ENCODE data around the gene TRAK1.
A peak's percentile ranks its signal among the peaks of the same experiment; 100 is the strongest.

TRAK1 gene, protein sequence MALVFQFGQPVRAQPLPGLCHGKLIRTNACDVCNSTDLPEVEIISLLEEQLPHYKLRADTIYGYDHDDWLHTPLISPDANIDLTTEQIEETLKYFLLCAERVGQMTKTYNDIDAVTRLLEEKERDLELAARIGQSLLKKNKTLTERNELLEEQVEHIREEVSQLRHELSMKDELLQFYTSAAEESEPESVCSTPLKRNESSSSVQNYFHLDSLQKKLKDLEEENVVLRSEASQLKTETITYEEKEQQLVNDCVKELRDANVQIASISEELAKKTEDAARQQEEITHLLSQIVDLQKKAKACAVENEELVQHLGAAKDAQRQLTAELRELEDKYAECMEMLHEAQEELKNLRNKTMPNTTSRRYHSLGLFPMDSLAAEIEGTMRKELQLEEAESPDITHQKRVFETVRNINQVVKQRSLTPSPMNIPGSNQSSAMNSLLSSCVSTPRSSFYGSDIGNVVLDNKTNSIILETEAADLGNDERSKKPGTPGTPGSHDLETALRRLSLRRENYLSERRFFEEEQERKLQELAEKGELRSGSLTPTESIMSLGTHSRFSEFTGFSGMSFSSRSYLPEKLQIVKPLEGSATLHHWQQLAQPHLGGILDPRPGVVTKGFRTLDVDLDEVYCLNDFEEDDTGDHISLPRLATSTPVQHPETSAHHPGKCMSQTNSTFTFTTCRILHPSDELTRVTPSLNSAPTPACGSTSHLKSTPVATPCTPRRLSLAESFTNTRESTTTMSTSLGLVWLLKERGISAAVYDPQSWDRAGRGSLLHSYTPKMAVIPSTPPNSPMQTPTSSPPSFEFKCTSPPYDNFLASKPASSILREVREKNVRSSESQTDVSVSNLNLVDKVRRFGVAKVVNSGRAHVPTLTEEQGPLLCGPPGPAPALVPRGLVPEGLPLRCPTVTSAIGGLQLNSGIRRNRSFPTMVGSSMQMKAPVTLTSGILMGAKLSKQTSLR

DNA sequence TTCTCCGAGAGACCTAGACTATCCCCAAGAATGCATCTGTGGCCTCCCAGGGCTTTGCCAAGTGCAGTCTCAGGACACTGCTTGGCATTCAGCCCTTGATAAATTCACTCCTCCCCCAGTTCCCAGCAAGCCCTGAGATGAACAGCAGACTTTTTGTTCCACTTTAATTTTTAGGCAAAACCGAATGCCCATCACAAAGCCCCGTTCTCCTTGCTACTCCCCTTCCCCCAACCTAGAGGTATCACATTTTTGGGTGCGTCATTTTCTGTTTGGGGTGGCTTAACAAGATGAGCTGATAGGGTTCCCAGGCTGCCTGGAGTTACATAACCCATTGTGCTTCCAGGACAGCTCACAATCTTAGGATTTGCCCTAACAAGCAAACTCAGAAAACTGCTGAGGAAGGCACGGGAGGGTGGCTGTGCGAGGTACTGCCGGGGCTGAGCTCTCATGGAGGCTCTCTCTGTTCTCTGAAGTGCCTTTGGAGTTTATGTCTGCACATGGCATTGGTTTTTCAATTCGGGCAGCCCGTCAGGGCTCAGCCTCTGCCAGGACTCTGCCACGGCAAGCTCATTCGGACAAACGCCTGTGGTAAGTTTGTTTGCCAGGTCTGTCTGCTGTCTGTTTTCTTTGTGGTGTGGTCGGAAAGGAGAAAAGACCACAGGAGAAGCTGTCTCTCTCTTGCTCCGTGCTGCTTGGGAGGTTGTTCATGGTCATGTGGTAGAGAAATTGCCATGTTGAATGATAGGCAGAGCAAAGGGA is at the start of gene TRAK1:
Gene TRAK1, plus strand, starts transcription at position 385 of the 759 bp plus-strand sequence. Its CDS starts 113 bp downstream, at position 498.
- no peak within 1 kb of the TSS for H3K4me3 ChIP-seq (ENCODE audit: low read depth, low read length)
- TF ChIP-seq, protein P1, sequence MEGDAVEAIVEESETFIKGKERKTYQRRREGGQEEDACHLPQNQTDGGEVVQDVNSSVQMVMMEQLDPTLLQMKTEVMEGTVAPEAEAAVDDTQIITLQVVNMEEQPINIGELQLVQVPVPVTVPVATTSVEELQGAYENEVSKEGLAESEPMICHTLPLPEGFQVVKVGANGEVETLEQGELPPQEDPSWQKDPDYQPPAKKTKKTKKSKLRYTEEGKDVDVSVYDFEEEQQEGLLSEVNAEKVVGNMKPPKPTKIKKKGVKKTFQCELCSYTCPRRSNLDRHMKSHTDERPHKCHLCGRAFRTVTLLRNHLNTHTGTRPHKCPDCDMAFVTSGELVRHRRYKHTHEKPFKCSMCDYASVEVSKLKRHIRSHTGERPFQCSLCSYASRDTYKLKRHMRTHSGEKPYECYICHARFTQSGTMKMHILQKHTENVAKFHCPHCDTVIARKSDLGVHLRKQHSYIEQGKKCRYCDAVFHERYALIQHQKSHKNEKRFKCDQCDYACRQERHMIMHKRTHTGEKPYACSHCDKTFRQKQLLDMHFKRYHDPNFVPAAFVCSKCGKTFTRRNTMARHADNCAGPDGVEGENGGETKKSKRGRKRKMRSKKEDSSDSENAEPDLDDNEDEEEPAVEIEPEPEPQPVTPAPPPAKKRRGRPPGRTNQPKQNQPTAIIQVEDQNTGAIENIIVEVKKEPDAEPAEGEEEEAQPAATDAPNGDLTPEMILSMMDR (IDR thresholded peaks at IDR 0.05; ENCODE audit: borderline replicate concordance, insufficient read depth, low read depth, low read length), result no peak

DNA sequence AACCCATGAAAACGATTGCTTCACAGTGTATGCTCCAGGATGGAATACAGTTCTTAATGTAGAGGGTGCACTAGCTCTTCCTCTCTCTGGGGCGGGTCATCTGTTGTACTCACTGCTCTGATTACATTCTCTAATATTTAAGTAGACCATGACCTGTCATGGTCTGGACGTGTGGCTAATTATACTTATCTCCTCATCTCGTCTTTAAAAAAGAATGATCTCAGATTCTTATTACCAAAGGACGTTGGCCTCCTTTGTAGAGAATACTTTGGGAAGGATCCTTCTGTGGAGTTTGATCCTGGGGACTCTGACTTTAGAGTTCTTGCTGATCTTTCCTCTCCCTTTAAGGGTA is 48.4 kb upstream of the TRAK1 start:
- TF ChIP-seq, protein P1 (IDR thresholded peaks at IDR 0.05; ENCODE audit: borderline replicate concordance, insufficient read depth, low read depth, low read length), result no peak
- no peak overlapping the region for H3K4me3 ChIP-seq (ENCODE audit: low read depth, low read length)

DNA sequence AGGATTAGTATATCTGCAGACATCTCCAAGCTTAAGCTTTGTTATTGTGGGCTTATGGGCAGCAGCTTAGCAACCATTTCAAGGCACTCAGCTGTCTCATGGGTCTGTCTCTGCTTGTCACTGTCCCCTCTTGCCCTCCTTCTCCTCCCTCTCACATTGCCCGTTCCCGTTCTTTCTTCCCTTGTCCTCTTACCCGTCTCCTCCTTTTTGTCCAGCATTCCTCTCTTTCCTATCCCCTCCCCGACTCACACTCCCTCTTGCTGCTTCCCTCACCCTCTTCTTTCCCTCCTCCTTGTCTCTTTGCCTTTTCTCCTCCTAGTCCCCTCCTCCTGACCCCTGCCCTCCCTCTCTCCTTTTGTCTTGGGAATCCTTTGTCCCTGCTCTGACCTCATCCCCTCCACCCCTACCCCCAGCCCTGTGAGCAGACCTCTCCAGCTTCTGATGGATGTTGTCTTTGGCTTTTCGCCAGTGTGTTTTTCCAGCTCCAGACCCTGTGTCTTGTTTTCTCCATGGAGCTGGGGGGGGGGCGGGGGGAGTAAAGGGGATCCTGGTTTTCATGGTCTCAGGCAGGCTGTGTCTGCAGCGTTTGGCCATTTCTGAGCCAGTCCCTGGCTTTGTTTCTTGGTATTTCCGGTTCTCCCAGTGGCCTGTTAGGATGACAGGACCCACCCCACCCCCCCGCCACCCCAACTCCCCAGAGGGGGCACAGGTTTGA is 47.9 kb upstream of the TRAK1 start:
- no peak overlapping the region for H3K4me3 ChIP-seq (ENCODE audit: low read depth, low read length)
- TF ChIP-seq, protein P1 (IDR thresholded peaks at IDR 0.05; ENCODE audit: borderline replicate concordance, insufficient read depth, low read depth, low read length), result no peak

DNA sequence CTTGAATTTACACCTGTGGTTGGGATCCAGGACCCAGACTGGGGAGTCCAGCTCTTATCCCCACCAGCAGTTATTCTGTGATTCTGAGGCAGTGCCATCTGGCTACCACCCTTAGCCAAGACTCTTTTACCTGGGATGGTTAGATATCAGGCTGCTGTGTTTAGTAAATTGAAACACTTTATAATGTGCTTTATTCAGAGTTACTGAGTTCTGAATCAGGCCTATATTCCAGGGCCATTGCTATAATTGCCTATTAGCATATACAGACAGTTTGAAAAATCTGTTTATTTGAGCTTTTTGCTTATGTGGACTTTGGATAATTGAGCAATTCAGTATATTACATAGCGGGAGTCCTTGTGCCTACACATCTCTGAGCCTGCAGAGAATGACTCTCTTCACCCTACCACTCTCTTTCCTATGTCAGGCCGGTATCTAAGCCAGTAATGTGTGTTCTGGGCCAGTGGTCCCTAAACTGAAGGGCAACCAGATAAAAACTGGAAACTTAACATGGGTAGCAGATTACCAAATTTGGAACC is 45.4 kb upstream of the TRAK1 start:
- H3K4me3 ChIP-seq (ENCODE audit: low read depth, low read length), result no peak overlapping the region
- TF ChIP-seq, protein P1 (IDR thresholded peaks at IDR 0.05; ENCODE audit: borderline replicate concordance, insufficient read depth, low read depth, low read length), result no peak

DNA sequence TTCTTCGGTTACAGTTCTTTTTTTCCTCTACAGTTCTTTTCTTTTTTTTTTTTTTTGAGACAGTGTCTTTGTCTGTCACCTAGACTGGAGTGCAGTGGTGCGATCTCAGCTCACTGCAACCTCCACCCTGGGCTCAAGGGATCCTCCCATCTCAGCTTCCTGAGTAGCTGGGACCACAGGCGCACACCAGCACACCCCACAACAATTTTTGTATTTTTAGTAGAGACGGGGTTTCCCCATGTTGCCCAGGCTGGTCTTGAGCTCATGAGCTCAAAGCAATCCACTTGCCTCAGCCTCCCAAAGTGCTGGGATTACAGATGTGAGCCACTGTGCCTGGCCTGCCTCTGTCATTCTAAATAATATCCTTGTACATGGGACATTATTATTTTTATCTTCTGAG is 42.6 kb upstream of the TRAK1 start:
- peak overlapping the region; percentile 11 for H3K4me3 ChIP-seq (ENCODE audit: low read depth, low read length)

DNA sequence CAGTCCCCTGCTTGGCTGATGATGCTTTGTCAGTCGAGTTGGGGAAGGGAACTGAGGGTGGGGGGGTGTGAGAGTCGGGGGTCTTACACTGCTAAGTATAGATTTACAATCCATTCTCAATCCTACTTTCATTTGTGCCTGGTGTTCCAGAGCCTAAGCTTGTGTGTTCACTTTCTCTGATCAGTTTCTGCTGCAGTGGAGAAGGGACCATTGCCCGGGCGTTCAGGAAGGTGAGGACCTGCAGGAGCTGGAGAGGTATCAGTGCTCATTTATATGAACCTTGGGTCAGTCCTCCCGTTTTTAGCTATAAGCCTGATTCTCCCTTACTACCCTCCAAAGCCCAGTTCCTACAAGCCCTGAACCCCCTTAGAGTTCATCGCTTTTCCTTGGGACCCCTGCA is 41.0 kb upstream of the TRAK1 start:
- H3K4me3 ChIP-seq (ENCODE audit: low read depth, low read length), result no peak overlapping the region
- TF ChIP-seq, protein P1 (IDR thresholded peaks at IDR 0.05; ENCODE audit: borderline replicate concordance, insufficient read depth, low read depth, low read length), result no peak

All from GM12875 (cell line).